A673 (cell line): ENCODE results near the gene USP48.

Experiments used
- CTCF ChIP-seq: fragments of 300-800, 200-600 bp; sonication (generic); conservative IDR thresholded peaks from 2 replicates; pipeline ENCODE4 v1.5.1; 2017; ENCODE audit warnings: low read depth, mild to moderate bottlenecking, antibody characterized with exemption, low read length, moderate library complexity, mixed read lengths
- EZH2 ChIP-seq: fragments of 200-600 bp; sonication (generic); IDR thresholded peaks from 2 replicates; pipeline ENCODE4 v1.6.1; 2017; ENCODE audit warnings: borderline replicate concordance, low read depth, mild to moderate bottlenecking, mixed read lengths, antibody characterized with exemption, low read length; ENCODE audit not compliant: poor library complexity, severe bottlenecking

GRCh38 chr1:21761052-21761451 lies 21.9 kb downstream of the USP48 start:
- TF ChIP-seq CTCF = no peak
- TF ChIP-seq EZH2 = no peak
